GM12878 (cell line): Measurements from ENCODE around the gene CCDC6. TPM values are rescaled to one million over a fixed set of nuclear protein-coding genes. Genes with fewer than 3 reads are reported as not detected.

Experiments
- BACH1 ChIP-seq: fragments of 450-650 bp; IDR thresholded peaks from 2 replicates; pipeline ENCODE4 v1.6.1; 2017; ENCODE audit warnings: mild to moderate bottlenecking, borderline replicate concordance
- CBFB ChIP-seq: IDR thresholded peaks from 2 replicates; pipeline ENCODE4 v1.6.1; 2016; ENCODE audit warnings: antibody characterized with exemption, low read depth
- CHD4 ChIP-seq: fragments of 200-600 bp; sonication (generic); IDR thresholded peaks from 2 replicates; pipeline ENCODE4 v1.6.1; 2016; ENCODE audit warnings: mild to moderate bottlenecking
- EED ChIP-seq: sonication (generic); IDR thresholded peaks from 2 replicates; pipeline ENCODE4 v1.6.1; 2016; ENCODE audit warnings: antibody characterized with exemption, low read depth
- ELK1 ChIP-seq: IDR thresholded peaks from 2 replicates; pipeline ENCODE4 v1.6.1; 2012; ENCODE audit warnings: low read depth, low read length, improper control_type of control experiment
- JUND ChIP-seq: IDR thresholded peaks from 2 replicates; pipeline ENCODE4 v1.6.1; 2012; ENCODE audit warnings: low read depth, mild to moderate bottlenecking, low read length, improper control_type of control experiment, moderate library complexity
- MYC ChIP-seq: IDR thresholded peaks from 2 replicates; pipeline ENCODE4 v1.6.1; 2011; ENCODE audit warnings: mild to moderate bottlenecking, low read length, moderate library complexity, inconsistent platforms; ENCODE audit not compliant: insufficient read depth, insufficient replicate concordance, insufficient read length, severe bottlenecking
- NR2C1 ChIP-seq: fragments of 450-650 bp; IDR thresholded peaks from 2 replicates; pipeline ENCODE4 v1.6.1; 2017; ENCODE audit warnings: antibody characterized with exemption, mild to moderate bottlenecking, moderate library complexity
- POLR2A ChIP-seq: IDR thresholded peaks from 2 replicates; pipeline ENCODE4 v1.6.1; 2011; ENCODE audit warnings: low read depth, mild to moderate bottlenecking, low read length
- REST ChIP-seq: IDR thresholded peaks from 2 replicates; pipeline ENCODE4 v1.6.1; 2012; ENCODE audit warnings: mild to moderate bottlenecking, low read depth, low read length
- SIN3A ChIP-seq: IDR thresholded peaks from 2 replicates; pipeline ENCODE4 v1.6.1; 2012; ENCODE audit warnings: low read depth, low read length, improper control_type of control experiment
- SMAD1 ChIP-seq: fragments of 450-650 bp; IDR thresholded peaks from 2 replicates; pipeline ENCODE4 v1.6.1; 2018; ENCODE audit warnings: mild to moderate bottlenecking, low read depth; ENCODE audit not compliant: partially characterized antibody
- TCF3 ChIP-seq: IDR thresholded peaks from 2 replicates; pipeline ENCODE4 v1.6.1; 2012; ENCODE audit warnings: low read depth, mild to moderate bottlenecking, low read length, borderline replicate concordance; ENCODE audit not compliant: insufficient read depth
- WRNIP1 ChIP-seq: IDR thresholded peaks from 2 replicates; pipeline ENCODE4 v1.6.1; 2011; ENCODE audit warnings: low read depth, low read length, improper control_type of control experiment, borderline replicate concordance
- ZBTB40 ChIP-seq: fragments of 450-650 bp; IDR thresholded peaks from 2 replicates; pipeline ENCODE4 v1.6.1; 2016; ENCODE audit warnings: mild to moderate bottlenecking, moderate library complexity, borderline replicate concordance
- ZNF217 ChIP-seq: fragments of 450-650 bp; IDR thresholded peaks from 2 replicates; pipeline ENCODE4 v1.6.1; 2017; ENCODE audit warnings: antibody characterized with exemption, mild to moderate bottlenecking
- ZNF274 ChIP-seq: IDR thresholded peaks from one replicate; pipeline ENCODE4 v1.8.0; 2011; ENCODE audit not compliant: insufficient read length, insufficient read depth
- polyA plus RNA-seq, 11 experiments: library from polyadenylated mRNA; depleted of rRNA in 4 of 11; unstranded in 6 of 11; stranded (reverse) in 5 of 11; fragments of >200 nt; fragmentation: Nextera tagmentation in 4 of 11; fragmentation: Illumina TruSeq in 1 of 11; extraction: Ambion mirVana in 4 of 11; extraction: Trizol in 1 of 11; gene quantifications; 1 replicate in 1 of 11; 2 replicates in 10 of 11; pipeline versions ENCODE4 v1.2.1 to v1.2.3, GENCODE V29; 2011 to 2016; ENCODE audit warnings: inconsistent platforms in 2 of 11, missing spikeins in 2 of 11, low read depth in 1 of 11
- total RNA-seq, 4 experiments: library from RNA; depleted of rRNA in 3 of 4; stranded (reverse); fragments of >200 nt in 3 of 4; fragmentation: Illumina TruSeq in 1 of 4; extraction: Trizol in 1 of 4; gene quantifications; 2 replicates each; pipeline versions ENCODE4 v1.2.1 to v1.2.3, GENCODE V29; 2013 to 2021
- TF ChIP-seq, protein P1 (sequence below): fragments of 450-650 bp; IDR thresholded peaks from 2 replicates; pipeline ENCODE4 v1.6.1; 2017; ENCODE audit warnings: antibody characterized with exemption, mild to moderate bottlenecking, moderate library complexity

Gene CCDC6
- total and polyA plus RNA-seq, 10 of the 15 experiments (the other 5 are each of a cell fraction or from before 2014, with no cell fraction given): 11.8 to 46.2 (median 26.7) TPM

DNA sequence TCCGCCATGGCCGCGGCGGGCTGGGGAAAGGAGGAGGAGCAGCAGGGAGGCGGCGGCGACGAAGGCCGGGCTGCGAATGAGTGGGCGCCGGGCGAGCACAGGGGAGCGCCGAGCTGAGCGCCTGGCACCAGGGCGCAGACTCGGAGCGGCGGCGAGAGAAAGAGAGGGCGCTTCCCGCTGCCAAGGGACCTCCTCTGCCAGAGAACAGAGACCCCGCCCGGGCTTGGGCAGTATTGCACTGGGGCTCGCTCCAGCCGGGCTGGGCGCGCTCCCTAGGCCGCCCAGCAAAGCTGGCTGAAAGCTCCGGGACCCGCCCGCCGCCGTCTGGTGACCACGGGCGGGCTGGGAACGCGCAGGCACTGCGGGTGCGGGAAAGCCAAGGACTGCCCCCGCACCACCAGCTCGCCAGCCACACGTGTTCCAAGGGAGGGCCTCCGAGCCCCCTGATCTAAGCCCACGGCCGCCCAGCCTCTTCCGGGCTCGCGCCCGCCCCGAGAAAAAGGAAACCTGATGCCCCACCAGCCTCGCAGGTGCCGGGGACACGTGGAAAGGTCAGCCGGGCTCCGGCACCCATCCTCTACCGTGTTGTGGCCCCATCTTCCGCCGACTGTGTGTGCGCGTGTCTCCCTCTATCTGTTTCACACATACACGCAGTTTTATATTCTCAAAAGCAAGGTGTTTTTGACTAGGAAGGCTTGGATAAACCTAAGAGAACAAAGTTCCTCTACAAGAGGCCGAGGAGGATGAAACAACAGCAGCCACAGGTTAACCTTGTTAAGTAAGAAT, at the start of gene CCDC6 (continued):
- peak; percentile 67; the same call in 1 of the 2 replicates for TF ChIP-seq REST
- TF ChIP-seq ELK1: no peak; the same call in none of the 2 replicates
- TF ChIP-seq NR2C1: peak; percentile 58; the same call in 1 of the 2 replicates
- TF ChIP-seq POLR2A: peak; percentile 86
- no peak for TF ChIP-seq TCF3
- 0 out of 2 replicates have a peak, but pooled peaks have one; percentile 51 for TF ChIP-seq CBFB
- peak; percentile 72; the same call in 1 of the 2 replicates for TF ChIP-seq SIN3A
- TF ChIP-seq SMAD1: no peak
- TF ChIP-seq BACH1: 0 out of 2 replicates have a peak, but pooled peaks have one; percentile 38
- peak; percentile 24; the same call in 1 of the 2 replicates for TF ChIP-seq ZNF217
- TF ChIP-seq, protein P1, sequence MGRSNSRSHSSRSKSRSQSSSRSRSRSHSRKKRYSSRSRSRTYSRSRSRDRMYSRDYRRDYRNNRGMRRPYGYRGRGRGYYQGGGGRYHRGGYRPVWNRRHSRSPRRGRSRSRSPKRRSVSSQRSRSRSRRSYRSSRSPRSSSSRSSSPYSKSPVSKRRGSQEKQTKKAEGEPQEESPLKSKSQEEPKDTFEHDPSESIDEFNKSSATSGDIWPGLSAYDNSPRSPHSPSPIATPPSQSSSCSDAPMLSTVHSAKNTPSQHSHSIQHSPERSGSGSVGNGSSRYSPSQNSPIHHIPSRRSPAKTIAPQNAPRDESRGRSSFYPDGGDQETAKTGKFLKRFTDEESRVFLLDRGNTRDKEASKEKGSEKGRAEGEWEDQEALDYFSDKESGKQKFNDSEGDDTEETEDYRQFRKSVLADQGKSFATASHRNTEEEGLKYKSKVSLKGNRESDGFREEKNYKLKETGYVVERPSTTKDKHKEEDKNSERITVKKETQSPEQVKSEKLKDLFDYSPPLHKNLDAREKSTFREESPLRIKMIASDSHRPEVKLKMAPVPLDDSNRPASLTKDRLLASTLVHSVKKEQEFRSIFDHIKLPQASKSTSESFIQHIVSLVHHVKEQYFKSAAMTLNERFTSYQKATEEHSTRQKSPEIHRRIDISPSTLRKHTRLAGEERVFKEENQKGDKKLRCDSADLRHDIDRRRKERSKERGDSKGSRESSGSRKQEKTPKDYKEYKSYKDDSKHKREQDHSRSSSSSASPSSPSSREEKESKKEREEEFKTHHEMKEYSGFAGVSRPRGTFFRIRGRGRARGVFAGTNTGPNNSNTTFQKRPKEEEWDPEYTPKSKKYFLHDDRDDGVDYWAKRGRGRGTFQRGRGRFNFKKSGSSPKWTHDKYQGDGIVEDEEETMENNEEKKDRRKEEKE: no peak
- TF ChIP-seq JUND: no peak
- TF ChIP-seq CHD4: no peak
- TF ChIP-seq WRNIP1: no peak
- no peak for TF ChIP-seq ZNF274
- TF ChIP-seq EED: 0 out of 2 replicates have a peak, but pooled peaks have one; percentile 11
- no peak; the same call in 1 of the 2 replicates for TF ChIP-seq ZBTB40
- peak; percentile 45 for TF ChIP-seq MYC
